GM21825 (cell line): Measurements from ENCODE around the gene ZKSCAN8.
A peak's percentile ranks its signal among the peaks of the same experiment; 100 is the strongest.
"Not testable (repeated sequence)": the region's sequence is repeated elsewhere in the genome, so short reads cannot be mapped to it uniquely, and the experiment has no call there.

ENCODE experiments used
- ATAC-seq: cut with Tn5 transposase; IDR thresholded peaks from one replicate; pipeline ENCODE4 v1.9.1; 2021; ENCODE audit warnings: mild to moderate bottlenecking, moderate library complexity; ENCODE audit not compliant: unreplicated experiment

Gene ZKSCAN8

DNA sequence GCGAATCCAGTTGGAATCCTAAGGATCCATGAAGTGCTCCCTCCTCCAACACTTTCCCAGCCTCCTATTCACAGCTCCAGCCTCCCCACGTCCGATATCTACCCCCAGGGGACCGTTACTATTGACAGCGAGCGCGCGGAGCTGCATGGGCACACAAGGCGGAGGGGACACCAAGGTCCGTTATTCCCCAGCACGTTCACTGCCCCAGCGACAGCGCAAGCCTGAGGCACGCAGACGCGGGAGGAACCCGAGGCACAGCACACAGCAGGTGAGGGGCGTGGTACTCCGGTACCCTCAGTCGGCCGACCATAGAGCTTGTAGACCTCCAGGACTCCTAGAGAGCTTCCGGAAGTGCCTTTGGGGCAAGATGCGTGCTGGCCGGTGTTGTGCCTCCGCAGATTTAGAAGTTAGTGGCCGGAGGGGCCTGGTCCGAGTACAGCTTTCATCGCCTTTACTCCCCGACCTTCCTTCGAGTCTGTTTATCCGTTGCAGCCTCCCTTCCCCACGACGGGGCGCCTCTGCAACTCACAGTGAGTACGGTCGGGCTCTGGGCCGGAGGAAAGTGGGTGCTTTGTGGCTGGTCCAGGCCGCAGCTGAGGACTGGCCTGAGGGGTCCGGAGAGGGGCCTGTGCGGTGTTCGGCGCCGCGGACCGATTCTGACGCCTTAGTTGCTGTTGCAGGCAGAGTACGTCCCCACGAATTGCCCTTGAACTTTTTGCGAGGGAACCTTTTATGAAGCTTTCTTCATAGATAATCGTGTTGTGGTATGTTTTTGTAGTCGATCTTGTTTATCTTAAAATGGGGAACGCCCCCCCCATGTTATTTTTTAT, at the start of gene ZKSCAN8:
Gene ZKSCAN8 (plus strand): TSS at position 384 of the 830 bp plus-strand sequence. CDS start 6,525 bp downstream, outside the sequence.
- peak; percentile 63 for ATAC-seq

DNA sequence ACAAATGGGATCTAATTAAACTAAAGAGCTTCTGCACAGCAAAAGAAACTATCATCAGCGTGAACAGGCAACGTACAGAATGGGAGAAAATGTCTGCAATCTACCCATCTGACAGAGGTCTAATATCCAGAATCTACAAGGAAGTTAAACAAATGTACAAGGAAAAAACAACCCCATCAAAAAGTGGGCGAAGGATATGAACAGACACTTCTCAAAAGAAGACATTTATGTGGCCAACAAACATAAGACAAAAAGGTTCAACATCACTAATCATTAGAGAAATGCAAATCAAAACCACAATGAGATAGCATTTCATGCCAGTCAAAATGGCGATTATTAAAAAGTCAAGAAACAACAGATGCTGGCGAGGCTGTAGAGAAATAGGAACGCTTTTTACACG, 39.5 kb upstream of the ZKSCAN8 start:
- not testable (repeated sequence) for ATAC-seq

DNA sequence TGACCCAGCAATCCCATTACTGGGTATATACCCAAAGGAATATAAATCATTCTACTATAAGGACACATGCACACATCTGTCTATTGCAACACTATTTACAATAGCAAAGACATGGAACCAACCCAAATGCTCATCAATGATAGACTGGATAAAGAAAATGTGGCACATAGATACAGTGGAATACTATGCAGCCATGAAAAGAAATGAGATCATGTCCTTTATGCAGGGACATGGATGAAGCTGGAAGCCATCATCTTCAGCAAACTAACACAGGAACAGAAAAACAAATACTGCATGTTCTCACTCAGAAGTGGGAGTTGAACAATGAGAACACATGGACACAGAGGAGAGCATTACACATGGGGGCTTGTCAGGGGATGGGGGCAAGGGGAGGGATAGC, 39.0 kb upstream of the ZKSCAN8 start:
- not testable (repeated sequence) for ATAC-seq

DNA sequence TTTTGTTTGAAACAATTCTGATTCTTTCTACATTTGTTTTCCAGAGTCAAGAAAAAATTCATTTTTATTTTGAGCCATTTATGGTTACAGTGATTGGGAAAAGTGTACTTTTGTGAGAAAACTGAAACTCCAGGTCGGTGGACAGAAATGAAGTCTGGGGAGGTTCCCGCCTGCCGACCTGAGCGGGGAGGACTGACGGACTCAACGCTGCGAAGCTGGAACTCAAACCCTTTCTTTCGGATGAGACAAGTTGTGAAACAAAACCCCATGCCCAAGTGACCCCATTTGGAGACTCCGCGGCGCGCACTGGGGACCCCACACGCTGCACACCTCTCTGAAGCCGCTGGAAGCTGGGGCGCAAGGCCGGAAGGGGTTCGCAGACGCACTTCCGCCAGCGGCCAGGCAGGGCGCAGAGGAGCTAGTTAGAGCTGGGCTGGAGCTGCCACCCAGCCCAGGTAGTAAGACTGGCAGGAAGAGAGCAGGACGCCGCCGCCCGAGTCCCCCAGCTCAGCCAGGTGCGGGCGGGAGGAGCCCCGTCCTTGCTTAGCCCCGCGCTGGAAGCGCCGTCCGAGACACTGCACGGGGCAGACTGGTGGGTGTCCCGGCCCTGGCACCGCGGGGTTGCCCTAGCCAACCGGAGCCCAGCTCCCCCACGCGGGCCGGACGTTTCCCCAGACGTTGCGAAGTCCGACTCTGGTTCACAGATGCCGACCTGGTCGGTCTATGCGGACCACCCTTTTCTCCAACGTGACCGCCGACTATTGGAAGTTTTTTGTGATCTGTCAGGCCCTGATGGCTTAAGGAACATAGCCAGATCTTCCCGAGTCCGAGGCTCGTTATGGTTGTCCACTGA, 37.1 kb upstream of the ZKSCAN8 start:
- peak; percentile 97 for ATAC-seq

DNA sequence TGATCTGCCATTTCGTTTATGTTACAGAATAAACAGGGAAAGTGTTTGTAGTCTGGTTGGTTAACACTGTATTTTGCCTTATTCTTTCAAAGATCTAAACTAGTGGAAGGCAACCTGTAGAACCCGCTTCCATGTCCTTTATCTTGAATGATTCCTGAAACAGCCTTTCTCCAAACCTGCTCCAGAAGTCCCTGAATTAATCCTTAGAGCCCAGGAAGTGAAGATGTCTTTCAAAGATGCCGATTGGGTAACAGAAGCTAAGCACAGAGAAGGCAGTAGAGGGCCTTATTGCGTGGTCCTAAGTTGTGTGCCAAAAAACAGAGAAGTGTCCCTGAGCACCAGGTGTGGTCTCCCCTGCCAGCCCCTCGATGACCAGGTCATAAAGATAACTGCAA, 36.4 kb upstream of the ZKSCAN8 start:
- peak; percentile 31 for ATAC-seq

DNA sequence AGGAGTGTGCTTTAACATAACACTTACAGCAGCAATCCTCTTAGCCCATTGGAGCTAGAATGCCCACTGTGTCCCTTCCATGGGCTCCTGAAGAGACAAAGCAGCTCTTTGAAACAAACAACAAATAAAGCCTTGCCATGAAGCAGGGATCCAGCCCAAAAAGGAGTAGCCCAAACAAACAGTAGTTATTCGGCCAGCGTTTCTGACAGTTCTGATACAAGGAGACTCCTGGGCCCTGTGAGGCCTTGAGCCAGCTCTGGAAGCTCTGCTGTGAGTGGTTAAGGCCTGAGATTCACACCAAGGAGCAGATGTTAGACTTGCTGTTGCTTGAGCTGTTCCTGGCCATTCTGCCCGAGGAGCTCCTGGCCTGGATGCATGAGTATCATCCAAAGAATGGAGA, 34.2 kb upstream of the ZKSCAN8 start:
- no peak for ATAC-seq

DNA sequence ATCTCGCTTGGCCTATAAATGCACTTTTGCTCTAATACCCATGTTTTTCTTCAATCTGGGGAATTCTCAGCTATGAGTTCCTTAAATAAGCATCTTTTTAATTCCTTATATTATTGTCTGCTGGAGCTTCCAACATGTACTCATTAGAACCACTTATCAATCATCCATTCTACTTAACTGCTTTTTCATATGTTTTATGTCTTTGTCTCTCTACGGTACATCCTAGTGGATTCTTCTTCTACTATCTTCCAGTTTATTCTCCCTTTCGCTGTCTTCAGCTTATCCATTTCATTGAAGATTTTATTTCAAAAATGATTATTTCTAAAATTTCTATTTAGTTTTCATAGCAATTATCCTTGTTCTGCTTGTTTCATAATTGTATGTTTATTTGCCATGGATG, 29.7 kb upstream of the ZKSCAN8 start:
- ATAC-seq: no peak

DNA sequence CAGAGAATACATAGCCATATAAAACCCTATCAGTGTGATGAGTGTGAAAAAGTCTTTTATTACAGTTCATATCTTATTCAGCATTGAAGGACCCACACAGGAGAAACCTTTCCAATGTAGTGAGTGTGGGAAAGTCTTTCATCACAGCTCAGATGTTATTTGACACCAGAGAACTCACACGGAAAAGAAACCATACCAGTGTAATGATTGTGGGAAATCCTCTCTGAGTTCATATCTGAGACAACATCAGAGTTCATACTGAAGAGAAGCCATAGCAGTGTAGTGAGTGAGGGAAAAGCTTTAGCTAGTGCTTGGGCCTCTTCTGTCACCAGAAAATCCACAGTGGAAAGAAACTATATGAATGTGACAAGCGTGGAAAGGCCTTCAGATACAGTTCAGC, 25.9 kb upstream of the ZKSCAN8 start:
- ATAC-seq: no peak

DNA sequence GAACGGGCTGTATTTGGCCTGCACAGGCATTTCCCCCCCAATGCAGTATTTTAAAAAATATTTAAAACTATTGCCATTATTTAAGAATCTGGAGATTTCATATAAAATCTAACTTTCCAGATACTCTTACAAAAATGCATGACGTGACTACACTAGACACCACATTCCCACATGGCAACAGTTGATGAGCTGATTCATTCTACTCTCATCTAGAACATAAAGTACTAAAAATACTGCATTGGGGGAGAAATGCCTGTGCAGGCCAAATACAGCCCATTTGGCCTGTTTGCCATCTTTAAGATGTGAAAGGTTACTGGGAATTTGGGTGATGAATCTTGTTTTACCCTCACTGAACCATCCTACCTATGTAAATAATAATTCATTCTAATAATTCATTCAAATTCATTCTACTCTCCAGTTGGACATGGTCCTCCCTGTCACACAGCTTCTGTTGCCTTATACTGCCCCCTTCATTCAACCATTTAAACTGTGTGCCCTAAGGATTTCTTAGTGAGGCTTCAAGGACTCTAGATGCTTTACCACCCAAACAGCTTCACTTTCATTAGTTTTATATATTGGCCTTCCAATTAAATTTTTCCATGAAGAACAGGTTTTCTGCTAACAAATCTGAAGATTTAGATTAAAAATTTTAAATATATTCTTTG, 24.2 kb upstream of the ZKSCAN8 start:
- ATAC-seq: no peak

DNA sequence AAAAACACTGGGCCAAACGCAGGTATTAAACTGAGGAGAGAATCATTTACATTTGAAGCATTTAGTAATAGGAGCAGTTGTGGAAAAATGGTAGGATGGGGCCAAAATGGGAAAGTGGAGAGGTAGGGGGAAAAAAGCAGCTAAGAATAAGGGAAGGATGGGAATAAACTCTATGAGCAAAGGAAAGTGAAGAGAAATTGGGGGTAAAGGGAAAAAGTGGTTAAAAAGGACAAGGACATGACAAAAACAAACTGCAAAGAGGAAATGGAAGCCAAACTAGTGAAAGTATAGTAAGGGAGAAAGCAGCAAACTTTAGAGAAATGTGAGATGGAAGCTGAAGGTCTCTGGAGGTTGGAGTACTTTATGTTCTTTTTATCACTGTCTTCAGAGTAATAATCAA, 23.5 kb upstream of the ZKSCAN8 start:
- no peak for ATAC-seq

DNA sequence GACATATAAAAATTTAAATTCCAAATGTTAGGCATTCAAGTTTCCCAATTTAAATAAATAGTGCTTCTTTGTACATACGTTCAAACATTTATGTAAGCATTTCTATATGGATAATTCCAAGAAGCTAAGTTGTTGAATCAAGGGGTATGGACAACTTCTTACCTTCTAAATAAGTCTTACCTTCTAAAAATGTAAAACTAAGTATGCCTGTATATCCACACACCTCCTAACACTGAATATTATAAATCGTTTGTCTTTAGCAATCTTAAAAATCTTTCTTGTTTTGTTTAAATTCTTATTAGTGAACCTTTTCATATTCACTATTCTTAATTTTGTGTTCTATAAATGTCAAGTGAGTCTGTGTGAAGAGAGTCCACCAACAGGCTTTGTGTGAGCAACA, 19.8 kb upstream of the ZKSCAN8 start:
- no peak for ATAC-seq

DNA sequence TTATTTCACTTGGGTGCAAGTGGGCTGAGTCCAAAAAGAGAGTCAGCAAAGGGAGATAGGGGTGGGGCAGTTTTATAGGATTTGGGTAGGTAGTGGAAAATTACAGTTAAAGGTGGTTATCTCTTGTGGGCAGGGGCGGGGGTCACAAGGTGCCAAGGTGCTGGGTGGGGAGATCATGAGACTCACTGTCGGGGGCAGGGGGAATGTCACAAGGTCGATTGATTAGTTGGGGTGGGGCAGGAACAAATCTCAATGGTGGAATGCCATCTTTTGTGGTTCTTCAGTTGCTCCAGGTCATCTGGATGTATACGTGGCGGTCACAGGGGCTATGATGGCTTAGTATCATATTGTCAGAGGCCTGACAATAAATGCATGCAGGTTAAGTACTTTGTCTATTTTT, 19.4 kb upstream of the ZKSCAN8 start:
- not testable (repeated sequence) for ATAC-seq

DNA sequence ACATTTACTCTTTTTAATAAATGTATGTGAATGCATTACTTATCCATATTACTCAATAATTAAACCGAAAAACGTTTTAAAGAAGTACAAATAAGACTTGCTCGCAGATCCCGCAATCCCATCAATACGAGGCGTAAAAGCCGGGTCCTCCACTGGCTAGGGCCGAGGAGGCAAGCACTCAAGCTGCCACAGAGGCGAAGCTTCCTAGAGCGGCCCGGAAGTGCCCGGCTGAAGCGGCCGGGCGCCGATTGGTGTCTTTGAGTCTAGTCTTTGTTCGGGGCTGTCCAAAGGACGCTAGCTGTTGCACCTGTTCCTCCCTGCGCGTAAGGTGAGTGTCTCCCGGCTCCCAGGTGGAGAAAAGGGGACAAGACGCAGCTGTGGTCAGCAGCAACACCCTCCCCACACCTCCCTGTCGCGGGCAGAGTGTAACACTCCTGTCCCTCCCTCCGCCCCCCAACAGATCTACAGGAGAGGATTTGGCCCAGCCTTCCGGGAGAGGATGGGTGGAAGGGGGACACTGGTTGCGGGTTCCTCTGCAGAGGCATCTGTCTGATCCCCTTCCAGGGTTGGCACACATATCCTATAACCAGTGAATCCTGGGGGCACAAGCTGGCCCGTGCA, 17.2 kb upstream of the ZKSCAN8 start, which contains the start of gene ZSCAN16:
Gene ZSCAN16 (plus strand): TSS at position 260 of the 621 bp plus-strand sequence. CDS start 835 bp downstream, outside the sequence.
- ATAC-seq: peak; percentile 97

DNA sequence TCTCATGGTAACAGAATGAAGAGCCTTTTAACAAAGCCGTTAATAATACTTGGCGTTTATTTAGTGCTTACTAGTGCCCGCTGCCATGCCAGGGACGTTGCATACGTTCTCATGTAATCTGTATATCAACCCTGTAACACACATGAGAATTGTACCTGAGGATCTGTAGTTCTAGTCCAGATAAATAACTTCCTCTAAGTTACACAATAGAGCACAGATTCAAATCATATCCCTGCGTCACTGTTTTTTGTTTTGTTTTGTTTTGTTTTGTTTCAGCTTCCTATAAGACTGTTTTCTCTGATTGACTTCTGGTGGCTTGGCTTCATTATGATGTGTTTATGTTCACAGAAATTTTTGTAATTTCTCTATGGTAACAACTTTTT, 16.7 kb upstream of the ZKSCAN8 start:
- ATAC-seq: no peak

DNA sequence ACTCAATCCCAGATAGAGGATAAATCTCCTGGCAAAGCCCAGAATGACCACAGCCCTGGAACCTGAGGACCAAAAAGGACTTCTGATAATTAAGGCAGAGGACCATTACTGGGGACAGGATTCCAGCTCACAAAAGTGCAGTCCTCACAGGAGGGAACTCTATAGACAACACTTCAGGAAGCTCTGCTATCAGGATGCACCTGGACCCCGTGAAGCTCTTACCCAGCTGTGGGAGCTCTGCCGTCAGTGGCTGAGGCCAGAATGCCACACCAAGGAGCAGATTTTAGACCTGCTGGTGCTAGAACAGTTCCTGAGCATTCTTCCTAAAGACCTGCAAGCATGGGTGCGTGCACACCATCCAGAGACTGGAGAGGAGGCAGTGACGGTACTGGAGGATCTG, 16.3 kb upstream of the ZKSCAN8 start:
- ATAC-seq: no peak

DNA sequence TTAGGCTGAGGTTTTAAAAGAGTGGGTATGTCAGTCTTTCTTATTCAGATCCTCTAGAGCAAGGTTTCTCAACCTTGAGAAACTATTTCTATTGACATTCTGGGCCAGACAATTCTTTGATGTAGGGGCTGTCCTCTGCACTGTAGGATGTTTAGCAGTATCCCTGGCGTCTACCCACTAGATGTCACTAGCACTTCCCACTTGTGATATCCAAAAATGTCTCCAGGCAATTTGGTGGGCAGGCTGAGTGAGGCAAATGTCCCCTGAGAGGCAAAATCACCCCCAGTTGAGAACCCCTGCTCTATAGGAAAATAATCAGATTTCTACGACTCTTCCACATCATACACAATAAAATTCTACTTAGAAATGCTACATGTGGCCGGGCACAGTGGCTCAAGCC, 7.7 kb upstream of the ZKSCAN8 start:
- no peak for ATAC-seq

DNA sequence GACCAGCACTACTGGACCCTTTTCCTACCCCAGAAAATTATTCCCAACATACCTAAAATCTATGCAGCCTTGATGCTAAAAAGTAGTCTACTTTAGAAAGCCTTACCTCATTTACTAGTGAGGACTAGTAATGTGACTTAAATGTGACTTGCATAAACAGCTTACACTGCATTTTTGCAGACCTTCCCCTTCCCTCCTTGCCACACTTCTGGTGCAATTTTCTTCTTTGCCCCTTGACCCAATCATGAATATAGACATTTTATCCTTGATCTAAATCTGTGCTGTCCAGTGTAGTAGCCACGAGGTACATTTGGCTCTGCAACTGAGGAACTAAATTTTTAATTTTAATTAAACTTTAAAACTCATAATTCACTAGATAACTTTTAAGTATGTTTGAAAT, 7.0 kb upstream of the ZKSCAN8 start:
- no peak for ATAC-seq

DNA sequence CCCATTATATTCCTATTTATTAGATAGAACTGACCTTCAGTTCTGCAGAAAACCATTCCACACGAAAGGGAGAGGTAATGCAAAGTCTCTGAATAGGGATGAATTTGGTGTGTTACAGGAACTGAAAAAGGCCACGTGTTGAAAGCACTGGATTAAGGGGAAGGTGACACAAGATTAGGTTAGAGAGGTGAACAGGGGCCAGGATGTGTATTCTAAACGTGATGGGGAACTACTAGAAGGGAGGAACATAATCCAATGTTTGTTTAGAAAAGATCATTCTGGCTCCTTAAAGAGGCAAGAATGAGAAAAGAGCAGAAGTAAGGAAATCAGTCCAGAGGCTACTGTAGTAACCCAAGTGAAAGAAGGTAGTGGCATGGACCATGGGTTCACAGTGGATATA, 6.3 kb upstream of the ZKSCAN8 start:
- ATAC-seq: no peak

DNA sequence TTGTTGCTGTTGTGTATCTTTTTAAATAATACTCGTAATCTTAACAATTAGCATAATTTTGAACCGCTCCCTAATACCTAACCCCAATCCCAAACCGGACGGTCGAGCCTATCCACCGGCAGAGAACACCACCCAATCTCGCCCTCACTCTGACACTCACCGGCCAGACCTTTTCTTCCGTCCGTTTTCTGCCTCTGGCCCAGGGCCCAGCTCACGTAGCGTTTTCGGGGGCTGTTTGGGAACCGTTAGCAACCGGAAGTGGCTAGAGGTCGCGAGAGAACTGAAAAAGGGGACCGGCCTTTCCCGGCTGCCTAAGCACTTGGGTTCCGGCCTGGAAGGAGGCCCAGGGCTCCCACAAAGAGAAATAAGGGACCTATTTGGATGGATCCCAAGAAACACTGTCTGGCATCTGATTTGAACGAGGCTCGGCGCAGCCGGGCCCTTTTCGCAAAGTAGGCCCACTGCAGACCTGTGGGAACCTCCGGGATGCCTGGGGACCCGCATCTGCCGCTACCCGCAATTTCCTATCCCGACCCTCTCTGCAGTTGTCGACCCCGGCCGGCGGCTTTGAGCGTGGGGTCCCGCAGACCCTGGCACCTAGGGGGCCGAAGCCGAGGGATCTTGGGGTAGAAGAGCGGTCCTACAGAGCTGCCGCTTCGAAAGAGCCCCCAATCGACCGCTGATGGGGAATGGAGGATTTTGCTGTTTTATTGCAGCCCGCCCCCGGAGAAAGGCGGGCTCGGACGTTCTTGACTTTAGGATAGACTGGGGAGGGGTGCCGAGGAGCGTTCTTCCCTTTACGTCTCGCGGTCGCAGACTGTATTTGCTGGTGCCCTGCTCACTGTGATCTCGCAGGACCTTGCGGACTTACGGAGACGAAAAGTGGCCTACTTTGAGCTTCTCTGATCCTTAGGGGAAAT, 4.8 kb upstream of the ZKSCAN8 start:
- peak; percentile 57 for ATAC-seq

DNA sequence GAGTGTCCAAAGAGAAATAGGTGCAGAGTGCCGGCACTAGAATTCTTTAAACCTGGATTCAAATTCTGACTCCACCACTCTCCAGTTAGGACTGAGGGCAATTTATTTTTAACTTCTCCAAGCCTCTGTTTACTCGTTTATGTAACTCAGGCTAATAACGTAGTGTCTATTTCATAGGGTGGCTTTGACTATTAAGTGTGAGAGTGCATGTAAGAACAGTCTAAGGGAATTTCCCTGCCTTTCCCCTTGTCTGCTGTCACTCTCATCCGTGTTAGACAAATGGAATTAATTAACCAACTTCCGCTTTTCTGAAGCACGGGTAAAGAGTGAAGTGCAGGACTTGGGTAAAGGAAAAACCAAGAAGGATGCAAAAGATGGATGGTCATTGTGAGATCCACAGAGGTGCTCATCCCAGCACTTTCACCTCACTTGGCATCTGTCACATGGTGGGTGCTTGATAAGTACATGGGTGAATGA, 4.1 kb upstream of the ZKSCAN8 start:
- peak; percentile 35 for ATAC-seq
